PC-3 (cell line): ENCODE measurements around the gene CDK5. TPM values are rescaled to one million over a fixed set of nuclear protein-coding genes. Genes with fewer than 3 reads are reported as not detected.
A peak's percentile ranks its signal among the peaks of the same experiment; 100 is the strongest.

Source experiments
- ATAC-seq: fragments of 200-7000 bp; cut with Tn5 transposase; 2 replicates; pipeline ENCODE4 v1.9.1; 2020; ENCODE audit warnings: mild to moderate bottlenecking, moderate library complexity
- BruUV-seq: library from RNA; stranded (reverse); fragments of 400-500 nt; replicated peaks from 2 replicates; lab custom pipeline; 2021; lab: Mats Ljungman, UMichigan
- CTCF ChIA-PET: fragments of 300-600 bp; sonication (Branson Sonifier 250); formaldehyde crosslinking; loops from one replicate; lab custom pipeline; 2022; ENCODE audit warnings: antibody characterized with exemption; lab: Charles Lee
- POLR2A ChIA-PET: fragments of 300-600 bp; sonication (Branson Sonifier 250); formaldehyde crosslinking; loops from one replicate; lab custom pipeline; 2022; ENCODE audit warnings: antibody characterized with exemption; ENCODE audit not compliant: unreplicated experiment; lab: Charles Lee
- DNase-seq: peaks from one replicate; pipeline ENCODE4 v3.0.0-alpha.2; 2015
- H2AFZ ChIP-seq: fragments of 300-600 bp; sonication (generic); 2 replicates; pipeline ENCODE4 v1.6.0; 2016; ENCODE audit warnings: antibody characterized with exemption, low read length
- H3F3A ChIP-seq: fragments of 300-600 bp; sonication (generic); one replicate; pipeline ENCODE4 v1.6.0; 2017; ENCODE audit warnings: antibody characterized with exemption, low read length, control low read depth, mild to moderate bottlenecking; ENCODE audit not compliant: unreplicated experiment
- H3K27ac ChIP-seq: fragments of 300-600 bp; sonication (generic); 2 replicates; pipeline ENCODE4 v1.5.1; 2016; ENCODE audit warnings: mild to moderate bottlenecking, low read length
- H3K27me3 ChIP-seq: fragments of 300-600 bp; sonication (generic); 2 replicates; pipeline ENCODE4 v1.6.1; 2016; ENCODE audit warnings: low read length, mixed read lengths
- H3K36me3 ChIP-seq: fragments of 300-600 bp; sonication (generic); 2 replicates; pipeline ENCODE4 v1.6.1; 2016; ENCODE audit warnings: low read depth, mixed run types, low read length, mixed read lengths
- H3K4me1 ChIP-seq: fragments of 300-600 bp; sonication (generic); 2 replicates; pipeline ENCODE4 v1.5.1; 2016; ENCODE audit warnings: low read length; ENCODE audit not compliant: insufficient read depth
- H3K4me2 ChIP-seq: fragments of 300-600 bp; sonication (generic); 2 replicates; pipeline ENCODE4 v1.6.0; 2016; ENCODE audit warnings: low read length
- H3K4me3 ChIP-seq: fragments of 300-600 bp; sonication (generic); 2 replicates; pipeline ENCODE4 v1.5.1; 2016; ENCODE audit warnings: mild to moderate bottlenecking, low read length, mixed read lengths
- H3K79me2 ChIP-seq: fragments of 300-600 bp; sonication (generic); 2 replicates; pipeline ENCODE4 v1.6.1; 2017; ENCODE audit warnings: low read length, mixed read lengths
- H3K9ac ChIP-seq: fragments of 300-600 bp; sonication (generic); 2 replicates; pipeline ENCODE4 v1.6.0; 2016; ENCODE audit warnings: mild to moderate bottlenecking, low read length
- H3K9me2 ChIP-seq: fragments of 300-600 bp; sonication (generic); replicated peaks from 2 replicates; pipeline ENCODE4 v1.6.1; 2016; ENCODE audit warnings: mixed run types, low read length, mixed read lengths
- H3K9me3 ChIP-seq: fragments of 300-600 bp; sonication (generic); 2 replicates; pipeline ENCODE4 v1.6.1; 2016; ENCODE audit warnings: low read length, mixed read lengths
- H4K20me1 ChIP-seq: fragments of 300-600 bp; sonication (generic); 2 replicates; pipeline ENCODE4 v1.6.1; 2016; ENCODE audit warnings: low read length, mixed read lengths
- EZH2 ChIP-seq: fragments of 300-600 bp; sonication (generic); IDR thresholded peaks from one replicate; pipeline ENCODE4 v1.6.1; 2017; ENCODE audit warnings: antibody characterized with exemption, mild to moderate bottlenecking, low read length; ENCODE audit not compliant: unreplicated experiment
- EZH2phosphoT487 ChIP-seq: fragments of 300-600 bp; sonication (generic); IDR thresholded peaks from 2 replicates; pipeline ENCODE4 v1.6.1; 2018; ENCODE audit warnings: mild to moderate bottlenecking, antibody characterized with exemption, low read length, borderline replicate concordance
- intact Hi-C: fragments of 100-400 bp; cut with micrococcal nuclease; formaldehyde crosslinking; loops from 2 replicates; pipeline ENCODE4 v1.9.0; 2023
- total RNA-seq: library from RNA; depleted of rRNA; stranded (reverse); fragments of >200 nt; gene quantifications from 2 replicates; pipeline ENCODE4 v1.2.3, GENCODE V29; 2014
- TF ChIP-seq, protein P1 (sequence below): fragments of 300-600 bp; sonication (generic); conservative IDR thresholded peaks from 2 replicates; pipeline ENCODE4 v1.5.1; 2017; ENCODE audit warnings: antibody characterized with exemption, low read depth, mild to moderate bottlenecking, low read length

The CDK5 gene
- total RNA-seq, 1 experiment from 2014 or later, result 40.1 TPM

DNA sequence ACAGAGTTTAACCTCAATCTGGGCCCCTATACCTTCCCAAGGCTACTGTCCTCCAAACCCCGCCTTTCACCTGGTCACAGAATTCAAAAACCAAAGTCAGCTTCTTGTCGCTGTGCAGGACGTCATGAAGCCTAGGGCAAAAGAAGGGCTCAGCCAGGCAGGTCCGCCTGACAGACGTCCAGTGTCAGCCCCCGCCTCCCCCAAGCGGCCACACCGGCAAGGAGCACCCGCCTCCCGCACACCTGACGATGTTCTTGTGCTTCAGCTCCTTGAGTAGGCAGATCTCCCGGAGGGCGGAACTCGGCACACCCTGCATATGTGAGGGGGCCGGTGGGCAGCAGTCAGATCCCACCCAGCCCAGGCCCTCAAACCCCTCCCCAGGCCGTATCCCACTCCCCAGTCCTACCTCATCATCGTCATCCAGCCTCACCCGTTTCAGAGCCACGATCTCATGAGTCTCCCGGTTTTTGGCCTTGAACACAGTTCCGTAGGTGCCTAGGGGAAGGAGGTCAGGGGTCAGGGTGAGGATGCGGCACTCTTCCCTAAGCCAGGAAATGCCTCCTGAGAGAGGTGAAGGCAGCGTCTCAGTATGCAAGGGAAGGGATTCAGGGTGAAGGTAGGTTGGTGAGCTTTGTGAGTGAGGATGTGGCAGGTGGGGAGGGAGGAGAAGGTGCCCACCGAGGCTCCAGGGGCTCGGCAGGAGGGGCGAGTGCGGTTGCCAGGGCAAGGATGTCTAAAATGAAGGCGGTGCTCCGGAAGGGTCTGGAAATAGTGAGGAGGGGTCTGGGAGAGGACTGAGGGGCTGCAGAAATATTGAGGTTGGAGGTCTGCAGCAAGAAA lies 811 bp downstream of the CDK5 start:
- no peak for TF ChIP-seq EZH2phosphoT487
- TF ChIP-seq, protein P1, sequence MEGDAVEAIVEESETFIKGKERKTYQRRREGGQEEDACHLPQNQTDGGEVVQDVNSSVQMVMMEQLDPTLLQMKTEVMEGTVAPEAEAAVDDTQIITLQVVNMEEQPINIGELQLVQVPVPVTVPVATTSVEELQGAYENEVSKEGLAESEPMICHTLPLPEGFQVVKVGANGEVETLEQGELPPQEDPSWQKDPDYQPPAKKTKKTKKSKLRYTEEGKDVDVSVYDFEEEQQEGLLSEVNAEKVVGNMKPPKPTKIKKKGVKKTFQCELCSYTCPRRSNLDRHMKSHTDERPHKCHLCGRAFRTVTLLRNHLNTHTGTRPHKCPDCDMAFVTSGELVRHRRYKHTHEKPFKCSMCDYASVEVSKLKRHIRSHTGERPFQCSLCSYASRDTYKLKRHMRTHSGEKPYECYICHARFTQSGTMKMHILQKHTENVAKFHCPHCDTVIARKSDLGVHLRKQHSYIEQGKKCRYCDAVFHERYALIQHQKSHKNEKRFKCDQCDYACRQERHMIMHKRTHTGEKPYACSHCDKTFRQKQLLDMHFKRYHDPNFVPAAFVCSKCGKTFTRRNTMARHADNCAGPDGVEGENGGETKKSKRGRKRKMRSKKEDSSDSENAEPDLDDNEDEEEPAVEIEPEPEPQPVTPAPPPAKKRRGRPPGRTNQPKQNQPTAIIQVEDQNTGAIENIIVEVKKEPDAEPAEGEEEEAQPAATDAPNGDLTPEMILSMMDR, result no peak
- intact Hi-C loops, result no loop called here

DNA sequence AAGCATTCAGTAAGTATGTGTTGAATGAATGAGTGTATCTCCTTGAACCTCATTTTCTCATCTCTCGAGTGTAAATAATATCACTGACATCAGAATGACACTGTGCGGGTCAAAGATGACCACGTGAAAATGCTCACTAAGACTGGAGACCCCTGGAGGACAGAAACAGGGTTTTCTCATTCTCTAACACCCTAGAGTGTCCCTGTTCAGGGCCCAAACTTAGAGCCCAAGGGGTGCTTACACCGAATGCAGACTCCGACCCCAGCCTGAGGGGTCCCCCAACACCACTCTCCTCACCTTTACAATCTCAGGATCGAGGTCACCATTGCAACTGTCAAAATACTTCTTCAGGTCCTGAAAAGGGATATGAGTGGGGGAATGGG lies 1.4 kb downstream of the CDK5 start:
- intact Hi-C loops, result no loop called here
- no peaks in the 10 kb centered on the region for H3K36me3 ChIP-seq
- no peaks in the 10 kb centered on the region for H4K20me1 ChIP-seq
- H3K9me2 ChIP-seq, result no peaks in the 10 kb centered on the region
- H3K4me1 ChIP-seq, result peaks cover 27% of the 10 kb centered on the region
- no peak overlapping the region for H2AFZ ChIP-seq
- peaks cover 18% of the 10 kb centered on the region for H3K79me2 ChIP-seq
- BruUV-seq, result no TSS peak
- no peaks in the 10 kb centered on the region for H3K27me3 ChIP-seq
- no peak overlapping the region for H3K27ac ChIP-seq
- H3K9me3 ChIP-seq, result no peaks in the 10 kb centered on the region
- DNase-seq (no peak), ATAC-seq (no peak)
- peak overlapping the region; percentile 95 for H3K4me2 ChIP-seq
- ChIA-PET CTCF (no interaction called here), POLR2A (no interaction called here)
- no peak for TF ChIP-seq EZH2phosphoT487
- no peak for TF ChIP-seq EZH2
- TF ChIP-seq, protein P1, result no peak
- H3F3A ChIP-seq, result no peaks in the 10 kb centered on the region
- no peak overlapping the region for H3K4me3 ChIP-seq
- H3K9ac ChIP-seq, result no peak overlapping the region

More for the DNA sequence above, 811 bp downstream of the CDK5 start:
- Histone ChIP-seq H3K27ac (no peak overlapping the region), H3F3A (no peaks in the 10 kb centered on the region), H3K4me1 (peaks cover 33% of the 10 kb centered on the region), H3K79me2 (peaks cover 24% of the 10 kb centered on the region), H3K36me3 (no peaks in the 10 kb centered on the region), H2AFZ (peak overlapping the region; percentile 78), H4K20me1 (no peaks in the 10 kb centered on the region), H3K27me3 (no peaks in the 10 kb centered on the region), H3K9me2 (no peaks in the 10 kb centered on the region), H3K9ac (peak overlapping the region; percentile 63), H3K9me3 (no peaks in the 10 kb centered on the region), H3K4me3 (peak overlapping the region; percentile 86), H3K4me2 (peak overlapping the region; percentile 95)
- ATAC-seq, result no peak
- ChIA-PET POLR2A (no interaction called here), CTCF (no interaction called here)
- DNase-seq, result peak; percentile 20
- no TSS peak for BruUV-seq

DNA sequence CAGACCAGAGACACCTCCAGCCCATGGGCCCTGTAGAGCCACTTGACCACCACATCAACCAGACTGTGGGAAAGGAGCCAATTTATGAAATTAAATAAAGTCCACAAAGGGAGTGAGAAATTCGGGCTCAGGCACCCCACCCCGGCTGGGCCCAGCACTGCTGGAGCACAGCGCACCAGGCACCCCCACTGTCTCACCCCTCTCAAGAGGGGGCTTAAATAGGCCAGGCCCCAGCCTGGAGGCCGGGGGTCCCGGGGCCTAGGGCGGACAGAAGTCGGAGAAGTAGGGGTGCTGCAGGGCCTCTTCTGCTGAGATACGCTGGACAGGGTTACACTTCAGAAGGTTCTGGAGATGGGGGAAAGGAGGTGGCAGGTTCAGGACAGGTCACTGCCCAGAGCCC lies 3.9 kb downstream of the CDK5 start:
- BruUV-seq, result TSS peak; percentile 11
- no peak for DNase-seq
- no peak overlapping the region for H3K9ac ChIP-seq
- no peaks in the 10 kb centered on the region for H4K20me1 ChIP-seq
- no peak overlapping the region for H2AFZ ChIP-seq
- no peaks in the 10 kb centered on the region for H3K36me3 ChIP-seq
- intact Hi-C loops, result no loop called here
- H3K4me3 ChIP-seq, result no peak overlapping the region
- H3K9me3 ChIP-seq, result no peaks in the 10 kb centered on the region
- ATAC-seq, result no peak
- peaks cover 14% of the 10 kb centered on the region for H3K4me1 ChIP-seq
- H3K4me2 ChIP-seq, result no peak overlapping the region
- no peaks in the 10 kb centered on the region for H3K79me2 ChIP-seq
- CTCF ChIA-PET, result no interaction called here
- no peak overlapping the region for H3K27ac ChIP-seq
- no peaks in the 10 kb centered on the region for H3K9me2 ChIP-seq
- H3K27me3 ChIP-seq, result no peaks in the 10 kb centered on the region
- POLR2A ChIA-PET, result no interaction called here
- H3F3A ChIP-seq, result no peaks in the 10 kb centered on the region
- no peak for TF ChIP-seq EZH2phosphoT487
- TF ChIP-seq, protein P1, result no peak
- TF ChIP-seq EZH2, result no peak
